HG02938 (cell line): ENCODE data around the gene RAI1.

Experiments used
- ATAC-seq: cut with Tn5 transposase; IDR thresholded peaks from one replicate; pipeline ENCODE4 v1.9.1; 2021; ENCODE audit warnings: mild to moderate bottlenecking, moderate library complexity; ENCODE audit not compliant: unreplicated experiment

The RAI1 gene

DNA sequence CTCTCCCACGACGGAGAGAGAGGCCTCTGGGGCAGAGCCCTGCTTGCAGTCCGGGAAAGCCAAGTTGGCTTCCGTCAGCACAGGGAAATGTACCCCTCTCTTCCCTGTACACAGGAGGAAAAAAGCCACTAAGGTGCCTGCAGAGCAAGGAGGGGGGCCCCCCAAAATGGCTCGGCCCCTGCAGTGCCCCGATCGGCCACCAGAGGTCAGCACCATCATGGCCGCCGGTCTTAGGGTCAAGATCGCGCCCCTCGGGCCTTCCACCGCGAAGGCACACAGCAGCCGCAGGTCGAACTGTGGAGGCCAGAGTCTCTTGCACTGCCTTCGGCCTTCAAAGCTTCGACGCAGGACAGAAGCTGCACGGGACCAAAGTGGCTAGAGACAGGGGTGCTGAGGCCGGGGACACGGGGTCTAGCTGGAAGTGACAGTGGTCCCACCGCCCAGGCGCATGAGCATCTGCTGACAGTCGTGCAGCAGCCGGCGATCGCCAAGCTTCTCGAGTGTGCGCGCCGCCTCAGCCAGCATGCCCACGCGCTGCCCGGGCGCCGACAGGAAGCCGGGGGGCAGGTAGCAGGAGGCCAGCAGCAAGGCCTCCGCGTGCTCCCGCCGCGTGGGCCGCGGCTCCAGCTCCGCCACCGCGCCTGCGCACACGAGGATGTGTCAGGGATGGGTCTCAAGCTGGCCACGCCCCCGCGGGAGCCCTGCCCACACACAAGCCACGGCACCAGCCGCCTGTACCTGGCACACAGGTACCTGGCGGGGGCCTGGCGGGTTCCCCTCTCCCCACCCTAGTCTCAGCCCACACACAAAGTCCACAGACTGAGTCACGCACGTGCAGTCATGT, 131.2 kb downstream of the RAI1 start:
- no peak for ATAC-seq

GRCh38 chr17:17813055-17813724, 131.9 kb downstream of the RAI1 start:
- no peak for ATAC-seq

- ATAC-seq, result no peak
Observed at GRCh38 chr17:17813725-17814095, 132.5 kb downstream of the RAI1 start.

DNA sequence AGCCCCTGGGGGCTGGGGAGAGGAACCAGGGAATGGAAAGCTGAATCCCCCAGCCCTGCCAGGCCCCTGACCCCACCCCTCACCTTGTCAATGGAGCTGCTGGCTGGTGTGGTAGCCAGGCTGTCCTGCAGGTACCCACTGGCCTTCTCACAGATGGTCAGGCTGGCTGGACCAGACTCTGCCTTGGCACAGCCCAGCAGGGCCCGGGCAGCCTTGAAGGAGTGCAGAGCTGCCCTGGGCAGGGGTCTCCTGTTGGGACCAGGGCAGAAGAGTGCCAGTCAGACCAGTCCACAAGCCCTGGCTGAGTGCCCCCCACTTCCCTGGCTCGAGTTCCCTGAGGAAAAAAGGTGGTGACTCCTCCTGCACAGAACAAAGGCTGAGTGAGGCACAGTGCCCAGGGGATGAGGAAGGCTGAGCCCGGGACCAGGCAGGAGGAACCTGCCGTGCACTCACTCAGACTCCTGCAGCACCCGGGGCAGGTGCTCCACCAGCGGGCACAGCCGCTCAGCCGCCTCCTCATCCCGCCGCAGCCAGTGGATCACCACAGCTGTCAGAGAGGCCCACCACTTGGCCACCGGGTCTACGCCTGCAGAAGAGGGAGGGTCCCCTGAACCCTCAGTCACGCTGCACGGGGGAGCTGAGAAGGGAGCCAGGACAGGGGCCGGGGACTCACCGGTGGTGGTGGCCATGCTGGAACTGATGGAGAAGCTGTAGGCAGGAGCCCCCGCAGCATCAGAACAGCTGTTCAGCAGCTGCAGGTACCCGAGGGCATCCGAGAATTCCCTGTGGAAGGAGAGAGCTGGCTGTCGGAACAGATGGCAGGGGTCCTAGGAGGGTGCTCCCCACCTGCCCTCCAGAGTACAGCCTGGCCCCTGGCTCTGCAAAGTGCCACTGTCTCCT, 133.2 kb downstream of the RAI1 start:
- no peak for ATAC-seq

DNA sequence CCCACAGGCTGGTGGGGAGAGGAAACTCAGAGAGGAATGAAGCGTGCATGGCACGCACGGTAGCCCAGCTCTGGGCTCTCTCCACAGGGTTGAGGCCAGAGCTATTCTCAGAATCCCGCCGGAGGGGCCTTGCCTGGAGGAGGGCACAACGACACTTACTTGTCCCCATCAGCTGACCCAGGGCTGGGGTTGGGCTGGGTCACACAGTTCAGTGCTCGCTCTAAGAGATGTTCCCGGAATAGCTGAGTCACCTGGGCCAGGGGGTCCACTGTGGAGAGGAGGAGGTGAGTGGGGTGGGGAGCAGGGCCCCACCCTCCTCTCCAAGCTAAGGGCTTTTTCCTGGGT, 133.8 kb downstream of the RAI1 start:
- no peak for ATAC-seq

GRCh38 chr17:17815436-17816200, 134.4 kb downstream of the RAI1 start:
- ATAC-seq, result no peak

GRCh38 chr17:17816240-17816814, 135.1 kb downstream of the RAI1 start:
- ATAC-seq, result no peak

DNA sequence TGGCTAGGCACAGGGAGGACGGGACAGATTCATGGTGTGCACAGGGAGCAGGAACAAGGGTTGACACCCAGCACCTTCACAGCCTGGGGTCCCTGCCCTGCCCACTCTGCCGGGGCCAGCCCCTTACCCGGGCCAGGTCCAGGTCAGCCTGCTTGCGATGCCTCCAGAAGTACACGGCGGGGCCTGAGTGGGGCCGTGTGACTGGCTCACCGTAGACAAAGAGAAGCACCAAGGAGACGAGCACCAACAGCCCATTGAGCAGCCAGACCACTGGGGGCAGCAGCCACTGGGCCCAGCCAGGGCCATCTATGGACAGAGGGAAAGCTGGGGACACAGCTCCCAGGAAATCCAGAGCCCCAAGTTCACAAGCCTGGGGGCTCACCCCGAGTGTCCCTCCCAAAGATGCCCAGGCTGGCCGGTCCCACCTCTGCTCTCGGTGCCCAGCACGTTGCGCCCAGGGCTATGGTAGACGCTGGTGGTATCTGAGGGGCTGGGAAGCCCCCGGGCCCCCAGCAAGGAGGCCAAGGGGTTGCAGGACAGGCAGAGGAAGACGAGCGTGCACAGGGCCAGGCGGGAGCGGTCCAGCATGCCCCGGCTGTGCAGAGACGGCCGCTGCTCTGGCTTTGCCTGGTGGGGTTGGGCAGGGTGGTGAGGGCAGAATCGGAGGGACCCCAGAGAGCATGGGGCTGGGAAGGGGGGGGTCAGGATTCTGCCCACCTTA, 135.7 kb downstream of the RAI1 start:
- ATAC-seq, result no peak

- no peak for ATAC-seq
Observed at GRCh38 chr17:17817552-17817947, 136.3 kb downstream of the RAI1 start.

GRCh38 chr17:17818088-17818526, 136.8 kb downstream of the RAI1 start:
- ATAC-seq, result no peak

GRCh38 chr17:17819111-17819510, 137.9 kb downstream of the RAI1 start:
- ATAC-seq, result no peak

GRCh38 chr17:17819561-17819995, 138.3 kb downstream of the RAI1 start:
- no peak for ATAC-seq

- no peak for ATAC-seq
Observed at GRCh38 chr17:17820046-17820445, 138.8 kb downstream of the RAI1 start.

DNA sequence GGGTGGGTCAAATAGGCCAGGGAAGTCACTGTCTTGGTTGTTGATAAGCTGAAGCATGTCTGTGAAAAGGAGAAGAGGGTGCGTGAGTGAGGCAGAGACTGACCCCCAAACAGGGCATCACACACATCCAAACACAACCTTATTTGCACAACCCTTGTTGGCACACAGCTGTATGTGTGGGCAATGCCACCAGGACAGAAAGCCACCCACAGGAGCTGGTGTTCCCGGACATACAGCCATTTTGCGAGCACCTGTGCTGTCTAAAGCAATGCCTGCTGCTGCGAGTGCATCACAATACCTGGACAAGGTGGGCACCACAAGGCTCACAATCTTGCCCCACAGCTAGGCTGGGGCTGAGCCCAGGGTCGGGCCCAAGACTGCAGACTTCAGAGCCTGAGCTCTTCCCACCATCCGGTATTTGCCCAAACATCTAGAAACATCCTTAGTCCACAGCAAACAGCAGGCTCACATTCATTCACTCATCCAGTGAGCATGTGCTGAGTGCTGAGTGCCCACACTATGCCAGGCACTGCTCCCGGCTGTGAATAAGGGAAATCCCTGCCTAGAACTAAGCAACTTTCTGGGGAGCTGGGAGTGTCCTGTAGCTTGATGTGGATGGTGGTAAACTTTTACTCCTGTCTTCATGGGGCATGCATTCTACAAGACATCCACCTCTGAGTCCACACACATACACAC, 139.4 kb downstream of the RAI1 start:
- no peak for ATAC-seq

DNA sequence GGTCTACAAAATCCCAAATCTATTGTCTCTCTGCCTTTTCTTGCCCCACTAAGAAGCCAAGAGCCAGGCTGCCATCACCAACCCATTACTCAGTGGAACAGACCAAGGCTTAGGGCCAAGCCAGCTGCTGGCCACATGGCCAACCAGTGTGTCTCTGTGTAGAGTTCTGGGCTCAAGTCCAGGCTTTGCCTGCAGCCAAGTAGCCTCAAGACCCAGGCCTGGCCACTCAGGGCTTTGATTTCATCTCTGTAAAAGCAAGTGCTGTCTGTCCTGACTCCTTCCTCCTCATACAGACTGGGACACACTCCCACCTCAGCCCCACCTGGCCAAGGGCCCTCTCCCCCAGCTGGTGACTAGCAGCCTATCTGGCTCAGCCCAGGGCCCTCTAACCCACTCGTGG, 140.9 kb downstream of the RAI1 start:
- ATAC-seq, result no peak

DNA sequence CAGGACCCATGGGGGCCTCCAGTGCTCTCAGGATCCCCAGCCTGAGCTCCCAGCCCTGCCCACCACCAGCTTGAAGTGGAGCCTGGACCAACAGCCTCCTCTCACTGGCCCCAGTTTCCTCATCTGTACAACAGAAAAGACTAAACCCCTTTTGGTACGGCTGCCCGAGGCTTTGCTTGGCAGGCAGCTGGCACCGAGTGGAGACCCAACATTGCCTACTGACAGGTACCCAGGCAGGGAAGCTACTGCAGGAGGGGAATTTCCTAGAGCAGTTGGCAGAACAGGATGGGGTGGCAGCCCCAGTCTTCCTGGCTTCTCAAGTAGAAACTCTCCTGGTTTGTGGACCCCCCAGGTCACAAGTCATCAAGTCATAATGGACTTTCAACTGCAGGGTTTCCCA, 141.4 kb downstream of the RAI1 start:
- no peak for ATAC-seq

GRCh38 chr17:17823433-17824118, 142.3 kb downstream of the RAI1 start:
- ATAC-seq, result peak; percentile 45

- ATAC-seq, result no peak
Observed at GRCh38 chr17:17824119-17824782, 143.0 kb downstream of the RAI1 start.
